Ectodermal cell (in vitro differentiated cells): ENCODE measurements around the gene XPO6.

Experiments
- H3K27ac ChIP-seq: 2 replicates; pipeline ENCODE4 v1.7.0; 2013; ENCODE audit warnings: mild to moderate bottlenecking, low read depth, low read length; ENCODE audit not compliant: insufficient read depth, poor library complexity, severe bottlenecking
- H3K27me3 ChIP-seq: 2 replicates; pipeline ENCODE4 v1.7.0; 2013; ENCODE audit warnings: mild to moderate bottlenecking, low read length; ENCODE audit not compliant: insufficient read depth, control insufficient read depth, poor library complexity, severe bottlenecking
- H3K36me3 ChIP-seq: one replicate; pipeline ENCODE4 v1.7.0; 2013; ENCODE audit warnings: low read length; ENCODE audit not compliant: control insufficient read depth, insufficient read depth
- H3K4me1 ChIP-seq: one replicate; pipeline ENCODE4 v1.7.0; 2013; ENCODE audit warnings: low read length; ENCODE audit not compliant: control insufficient read depth, insufficient read depth
- H3K4me3 ChIP-seq: 2 replicates; pipeline ENCODE4 v1.7.0; 2013; ENCODE audit warnings: low read depth, low read length, control low read depth; ENCODE audit not compliant: insufficient read depth
- H3K9me3 ChIP-seq: 2 replicates; pipeline ENCODE4 v1.7.0; 2013; ENCODE audit warnings: mild to moderate bottlenecking, low read length, moderate library complexity; ENCODE audit not compliant: control insufficient read depth
- WGBS, 2 experiments: methylation state at CpG; one replicate each; pipeline ENCODE4 v1.1.7; 2013; ENCODE audit warnings: missing lambda C conversion rate in 2 of 2; 5-methylcytosine and 5-hydroxymethylcytosine counted together

XPO6 gene

GRCh38 chr16:28068976-28069375 lies 142.8 kb downstream of the XPO6 start:
- WGBS, 2 experiments: 83 to 85% methylated on average over 7 of the region's 7 CpGs
- Histone ChIP-seq H3K27me3 (peaks cover 29% of the 10 kb centered on the region), H3K27ac (no peak overlapping the region)

GRCh38 chr16:28067604-28068379 lies 144.0 kb downstream of the XPO6 start:
- peaks cover 40% of the 10 kb centered on the region for H3K27me3 ChIP-seq
- H3K4me1 ChIP-seq: no peaks in the 10 kb centered on the region
- no peak overlapping the region for H3K4me3 ChIP-seq
- no peaks in the 10 kb centered on the region for H3K36me3 ChIP-seq
- no peak overlapping the region for H3K27ac ChIP-seq
- 83 to 86% methylated on average over 14 of the region's 14 CpGs for WGBS, 2 experiments
- no peaks in the 10 kb centered on the region for H3K9me3 ChIP-seq

More at GRCh38 chr16:28068976-28069375, 142.8 kb downstream of the XPO6 start:
- H3K4me1 ChIP-seq: no peaks in the 10 kb centered on the region
- no peaks in the 10 kb centered on the region for H3K9me3 ChIP-seq
- H3K36me3 ChIP-seq: no peaks in the 10 kb centered on the region
- H3K4me3 ChIP-seq: no peak overlapping the region

GRCh38 chr16:28064706-28065249 lies 147.0 kb downstream of the XPO6 start:
- Histone ChIP-seq H3K27me3 (peaks cover 70% of the 10 kb centered on the region), H3K27ac (no peak overlapping the region), H3K36me3 (no peaks in the 10 kb centered on the region), H3K4me3 (no peak overlapping the region), H3K4me1 (no peaks in the 10 kb centered on the region), H3K9me3 (no peaks in the 10 kb centered on the region)
- whole genome bisulfite sequencing, 2 experiments: 89 to 90% methylated on average over 15 of the region's 15 CpGs

- no peaks in the 10 kb centered on the region for H3K4me1 ChIP-seq
- WGBS, 2 experiments: 60 to 67% methylated on average over 3 of the region's 3 CpGs
- no peak overlapping the region for H3K27ac ChIP-seq
- peaks cover 76% of the 10 kb centered on the region for H3K27me3 ChIP-seq
- no peaks in the 10 kb centered on the region for H3K36me3 ChIP-seq
- no peaks in the 10 kb centered on the region for H3K9me3 ChIP-seq
- no peak overlapping the region for H3K4me3 ChIP-seq
These were observed 147.6 kb downstream of the XPO6 start for GRCh38 chr16:28064150-28064549.

GRCh38 chr16:28063591-28064061 lies 148.1 kb downstream of the XPO6 start, which contains the start of gene GSG1L:
TSS of gene GSG1L (minus strand) at chr16:28063714. CDS start at chr16:28063424, 290 bp downstream.
- Histone ChIP-seq H3K4me3 (peak within 1 kb of the TSS; percentile 16), H3K36me3 (no peaks in the 10 kb centered on the region), H3K27me3 (peaks cover 81% of the 10 kb centered on the region), H3K9me3 (no peaks in the 10 kb centered on the region), H3K4me1 (no peaks in the 10 kb centered on the region), H3K27ac (no peak within 1 kb of the TSS)
- WGBS, 2 experiments: 5 to 6% methylated on average over 54 of the region's 54 CpGs

GRCh38 chr16:28062847-28063521 lies 148.8 kb downstream of the XPO6 start:
- H3K4me1 ChIP-seq: no peaks in the 10 kb centered on the region
- H3K9me3 ChIP-seq: no peaks in the 10 kb centered on the region
- H3K27me3 ChIP-seq: peaks cover 81% of the 10 kb centered on the region
- no peak overlapping the region for H3K27ac ChIP-seq
- H3K4me3 ChIP-seq: peak overlapping the region; percentile 16
- whole genome bisulfite sequencing, 2 experiments: 1% methylated on average over 99 of the region's 99 CpGs
- no peaks in the 10 kb centered on the region for H3K36me3 ChIP-seq

GRCh38 chr16:28062261-28062846 lies 149.4 kb downstream of the XPO6 start:
- no peaks in the 10 kb centered on the region for H3K4me1 ChIP-seq
- no peak overlapping the region for H3K27ac ChIP-seq
- H3K4me3 ChIP-seq: peak overlapping the region; percentile 16
- peaks cover 81% of the 10 kb centered on the region for H3K27me3 ChIP-seq
- no peaks in the 10 kb centered on the region for H3K9me3 ChIP-seq
- WGBS, 2 experiments: 19 to 20% methylated on average over 39 of the region's 39 CpGs
- H3K36me3 ChIP-seq: no peaks in the 10 kb centered on the region

GRCh38 chr16:28061352-28062101 lies 150.2 kb downstream of the XPO6 start:
- WGBS, 2 experiments: 84 to 85% methylated on average over 10 of the region's 10 CpGs
- no peak overlapping the region for H3K27ac ChIP-seq
- H3K36me3 ChIP-seq: no peaks in the 10 kb centered on the region
- no peaks in the 10 kb centered on the region for H3K4me1 ChIP-seq
- no peak overlapping the region for H3K4me3 ChIP-seq
- peaks cover 76% of the 10 kb centered on the region for H3K27me3 ChIP-seq
- H3K9me3 ChIP-seq: no peaks in the 10 kb centered on the region

GRCh38 chr16:28059841-28060575 lies 151.8 kb downstream of the XPO6 start:
- no peaks in the 10 kb centered on the region for H3K36me3 ChIP-seq
- H3K27ac ChIP-seq: no peak overlapping the region
- WGBS, 2 experiments: 70% methylated on average over 12 of the region's 12 CpGs
- no peak overlapping the region for H3K4me3 ChIP-seq
- H3K27me3 ChIP-seq: peaks cover 62% of the 10 kb centered on the region
- H3K4me1 ChIP-seq: no peaks in the 10 kb centered on the region
- no peaks in the 10 kb centered on the region for H3K9me3 ChIP-seq
